Liver (tissue), 9 donors: Measurements from ENCODE around the gene EYA3. TPM values are rescaled to one million over a fixed set of nuclear protein-coding genes. Genes with fewer than 3 reads are reported as not detected.

ENCODE experiments used
- DNase-seq: peaks from one replicate; pipeline ENCODE4 v3.0.0-alpha.2; 2017; ENCODE audit warnings: low spot score
- H3K27ac ChIP-seq, 2 donors: one replicate each; pipeline ENCODE4 v1.7.0; 2013; ENCODE audit warnings: inconsistent platforms in 2 of 2, low read length in 2 of 2, control low read depth in 1 of 2, low read depth in 1 of 2, mild to moderate bottlenecking in 1 of 2
- H3K27me3 ChIP-seq, 4 donors: one replicate each; pipeline versions ENCODE4 v1.6.1 to v1.7.0; 2013; ENCODE audit warnings: low read length in 3 of 4, inconsistent platforms in 1 of 4, mild to moderate bottlenecking in 1 of 4, moderate library complexity in 1 of 4; ENCODE audit not compliant: control insufficient read depth in 4 of 4, insufficient read depth in 4 of 4
- H3K36me3 ChIP-seq, 4 donors: one replicate each; pipeline versions ENCODE4 v1.6.1 to v1.7.0; 2013; ENCODE audit warnings: low read length in 3 of 4, mild to moderate bottlenecking in 3 of 4, low read depth in 1 of 4, moderate library complexity in 1 of 4; ENCODE audit not compliant: control insufficient read depth in 4 of 4, insufficient read depth in 3 of 4
- H3K4me1 ChIP-seq, 4 donors: one replicate each; pipeline versions ENCODE4 v1.6.1 to v1.7.0; 2013; ENCODE audit warnings: low read length in 3 of 4, mild to moderate bottlenecking in 3 of 4, moderate library complexity in 1 of 4; ENCODE audit not compliant: control insufficient read depth in 4 of 4, insufficient read depth in 4 of 4
- H3K4me3 ChIP-seq, 3 donors: one replicate each; pipeline versions ENCODE4 v1.6.1 to v1.7.0; 2013; ENCODE audit warnings: low read length in 3 of 3, control low read depth in 1 of 3, low read depth in 1 of 3, mild to moderate bottlenecking in 1 of 3
- H3K9ac ChIP-seq, 2 donors: one replicate each; pipeline ENCODE4 v1.7.0; 2013; ENCODE audit warnings: low read length in 2 of 2, mild to moderate bottlenecking in 2 of 2, moderate library complexity in 2 of 2, control low read depth in 1 of 2, low read depth in 1 of 2
- H3K9me3 ChIP-seq, 4 donors: one replicate each; pipeline versions ENCODE4 v1.6.1 to v1.7.0; 2013; ENCODE audit warnings: low read length in 3 of 4; ENCODE audit not compliant: control insufficient read depth in 4 of 4
- EGR1 ChIP-seq, 2 donors: IDR thresholded peaks; 2 replicates each; pipeline ENCODE4 v1.6.1; 2016 to 2018; ENCODE audit warnings: antibody characterized with exemption in 2 of 2, low read depth in 2 of 2
- FOXA1 ChIP-seq: IDR thresholded peaks from 2 replicates; pipeline ENCODE4 v1.6.1; 2016; ENCODE audit warnings: antibody characterized with exemption
- FOXA2 ChIP-seq: IDR thresholded peaks from 2 replicates; pipeline ENCODE4 v1.6.1; 2016; ENCODE audit warnings: antibody characterized with exemption
- GABPA ChIP-seq, 2 donors: IDR thresholded peaks in 1 of 2; conservative IDR thresholded peaks in 1 of 2; 2 replicates each; pipeline ENCODE4 v1.6.1; 2016; ENCODE audit warnings: antibody characterized with exemption in 2 of 2, mild to moderate bottlenecking in 1 of 2, moderate library complexity in 1 of 2
- HNF4G ChIP-seq: IDR thresholded peaks from 2 replicates; pipeline ENCODE4 v1.6.1; 2016; ENCODE audit warnings: antibody characterized with exemption
- JUND ChIP-seq, 2 donors: IDR thresholded peaks; 2 replicates each; pipeline ENCODE4 v1.6.1; 2016; ENCODE audit warnings: antibody characterized with exemption in 2 of 2
- MAX ChIP-seq: IDR thresholded peaks from 2 replicates; pipeline ENCODE4 v1.6.1; 2016; ENCODE audit warnings: antibody characterized with exemption
- NR2F2 ChIP-seq: IDR thresholded peaks from 2 replicates; pipeline ENCODE4 v1.6.1; 2016; ENCODE audit warnings: antibody characterized with exemption
- RAD21 ChIP-seq, 2 donors: IDR thresholded peaks; 2 replicates each; pipeline ENCODE4 v1.6.1; 2016; ENCODE audit warnings: antibody characterized with exemption in 2 of 2, mild to moderate bottlenecking in 2 of 2
- REST ChIP-seq: IDR thresholded peaks from 2 replicates; pipeline ENCODE4 v1.6.1; 2016; ENCODE audit warnings: antibody characterized with exemption, mild to moderate bottlenecking
- RXRA ChIP-seq, 2 donors: IDR thresholded peaks; 2 replicates each; pipeline ENCODE4 v1.6.1; 2017 to 2018; ENCODE audit warnings: antibody characterized with exemption in 2 of 2, mild to moderate bottlenecking in 1 of 2
- SP1 ChIP-seq: IDR thresholded peaks from 2 replicates; pipeline ENCODE4 v1.6.1; 2018; ENCODE audit warnings: antibody characterized with exemption, mild to moderate bottlenecking
- TAF1 ChIP-seq: conservative IDR thresholded peaks from 2 replicates; pipeline ENCODE4 v1.6.1; 2016; ENCODE audit warnings: antibody characterized with exemption, mild to moderate bottlenecking
- YY1 ChIP-seq: IDR thresholded peaks from 2 replicates; pipeline ENCODE4 v1.6.1; 2016; ENCODE audit warnings: antibody characterized with exemption, mild to moderate bottlenecking
- ZBTB33 ChIP-seq: IDR thresholded peaks from 2 replicates; pipeline ENCODE4 v1.6.1; 2016; ENCODE audit warnings: antibody characterized with exemption
- WGBS: extraction: QIAGEN DNeasy Blood & Tissue Kit; methylation state at CpG from one replicate; pipeline ENCODE4 v1.1.7; 2013; 5-methylcytosine and 5-hydroxymethylcytosine counted together
- polyA plus RNA-seq, 2 donors: library from polyadenylated mRNA; stranded (reverse) in 1 of 2; unstranded in 1 of 2; fragments of 200-250 nt in 1 of 2; fragments of >200 nt in 1 of 2; fragmentation: Nextera tagmentation in 1 of 2; extraction: Ambion mirVana in 1 of 2; gene quantifications; one replicate each; pipeline versions ENCODE4 v1.2.1 to v1.2.3, GENCODE V29; 2013 to 2015
- total RNA-seq, 2 donors: library from RNA; depleted of rRNA; stranded (reverse); fragments of >200 nt; gene quantifications; one replicate each; pipeline ENCODE4 v1.2.3, GENCODE V29; 2014
- donor health status: healthy.
- donor health status: healthy.
- donor health status: healthy.
- donor health status: healthy.
- donor health status: healthy.

EYA3 gene
- total and polyA plus RNA-seq, 4 donors, result 3.6 to 12.6 (median 6.0) TPM

GRCh38 chr1:27972141-27972540 lies 116.3 kb downstream of the EYA3 start (continued):
- no peak for TF ChIP-seq REST
- TF ChIP-seq RXRA (IDR thresholded peaks at IDR 0.05), result no peak
- no peak for TF ChIP-seq JUND (IDR thresholded peaks at IDR 0.05)
- no peak for TF ChIP-seq FOXA1
- TF ChIP-seq FOXA2, result no peak
- TF ChIP-seq MAX, result no peak
- TF ChIP-seq TAF1, result no peak
- no peak for TF ChIP-seq HNF4G

- Histone ChIP-seq H3K9me3 (no peaks in the 10 kb centered on the region), H3K9ac (no peak overlapping the region), H3K4me3 (no peak overlapping the region), H3K27me3 (no peaks in the 10 kb centered on the region), H3K4me1 (no peaks in the 10 kb centered on the region), H3K36me3 (peaks cover 2 to 38% (median 10%) of the 10 kb centered on the region in 4 donors), H3K27ac (no peak overlapping the region)
- no peak for DNase-seq
- TF ChIP-seq SP1 (no peak), REST (no peak), GABPA (IDR thresholded peaks at IDR 0.05 in 1 of 2, conservative IDR thresholded peaks at IDR 0.05 in 1 of 2) (no peak)
Observed at GRCh38 chr1:27971674-27972073, 116.7 kb downstream of the EYA3 start.

- Histone ChIP-seq H3K27ac (no peak overlapping the region), H3K9ac (no peak overlapping the region)
- WGBS, result 94% methylated on average over 6 of the region's 6 CpGs
- TF ChIP-seq YY1 (no peak), FOXA2 (no peak), RAD21 (IDR thresholded peaks at IDR 0.05) (no peak), REST (no peak), EGR1 (IDR thresholded peaks at IDR 0.05; ENCODE audit: low read depth in 2 of 2) (no peak), HNF4G (no peak), ZBTB33 (no peak), MAX (no peak), NR2F2 (no peak), SP1 (no peak), TAF1 (no peak), FOXA1 (no peak)
Observed at GRCh38 chr1:27970401-27970800, 118.0 kb downstream of the EYA3 start.

More at GRCh38 chr1:27970401-27970800, 118.0 kb downstream of the EYA3 start:
- no peaks in the 10 kb centered on the region for H3K27me3 ChIP-seq
- peaks cover 0 to 48% (median 10%) of the 10 kb centered on the region in 4 donors for H3K36me3 ChIP-seq
- H3K9me3 ChIP-seq, result no peaks in the 10 kb centered on the region
- no peaks in the 10 kb centered on the region for H3K4me1 ChIP-seq
- no peak for DNase-seq
- no peak overlapping the region for H3K4me3 ChIP-seq
